Mucosa of stomach (tissue), 1 donor: ENCODE data around the gene SKIL.

ENCODE experiments used
- H3K27me3 ChIP-seq: one replicate; pipeline ENCODE4 v1.7.0; 2013; ENCODE audit warnings: mild to moderate bottlenecking, low read length; ENCODE audit not compliant: control insufficient read depth, insufficient read depth
- H3K36me3 ChIP-seq: one replicate; pipeline ENCODE4 v1.7.0; 2013; ENCODE audit warnings: low read length; ENCODE audit not compliant: control insufficient read depth, insufficient read depth
- H3K4me1 ChIP-seq: one replicate; pipeline ENCODE4 v1.7.0; 2013; ENCODE audit warnings: mild to moderate bottlenecking, low read length; ENCODE audit not compliant: control insufficient read depth, insufficient read depth
- H3K4me3 ChIP-seq: one replicate; pipeline ENCODE4 v1.7.0; 2013; ENCODE audit warnings: low read length
- H3K9ac ChIP-seq: one replicate; pipeline ENCODE4 v1.7.0; 2013; ENCODE audit warnings: mild to moderate bottlenecking, low read length, moderate library complexity
- H3K9me3 ChIP-seq: one replicate; pipeline ENCODE4 v1.7.0; 2013; ENCODE audit warnings: mild to moderate bottlenecking, low read length, moderate library complexity; ENCODE audit not compliant: control insufficient read depth
- donor health status: Pancreatic carcinoma.

The SKIL gene

GRCh38 chr3:170372190-170372879 is 14.8 kb downstream of the SKIL start:
- Histone ChIP-seq H3K4me1 (no peaks in the 10 kb centered on the region), H3K9me3 (no peaks in the 10 kb centered on the region), H3K4me3 (no peak overlapping the region), H3K36me3 (no peaks in the 10 kb centered on the region), H3K9ac (no peak overlapping the region), H3K27me3 (no peaks in the 10 kb centered on the region)

- no peaks in the 10 kb centered on the region for H3K9me3 ChIP-seq
- no peaks in the 10 kb centered on the region for H3K27me3 ChIP-seq
- no peaks in the 10 kb centered on the region for H3K4me1 ChIP-seq
- H3K4me3 ChIP-seq, result no peak overlapping the region
- no peaks in the 10 kb centered on the region for H3K36me3 ChIP-seq
- no peak overlapping the region for H3K9ac ChIP-seq
Observed at GRCh38 chr3:170383567-170383966, 26.1 kb downstream of the SKIL start.

DNA sequence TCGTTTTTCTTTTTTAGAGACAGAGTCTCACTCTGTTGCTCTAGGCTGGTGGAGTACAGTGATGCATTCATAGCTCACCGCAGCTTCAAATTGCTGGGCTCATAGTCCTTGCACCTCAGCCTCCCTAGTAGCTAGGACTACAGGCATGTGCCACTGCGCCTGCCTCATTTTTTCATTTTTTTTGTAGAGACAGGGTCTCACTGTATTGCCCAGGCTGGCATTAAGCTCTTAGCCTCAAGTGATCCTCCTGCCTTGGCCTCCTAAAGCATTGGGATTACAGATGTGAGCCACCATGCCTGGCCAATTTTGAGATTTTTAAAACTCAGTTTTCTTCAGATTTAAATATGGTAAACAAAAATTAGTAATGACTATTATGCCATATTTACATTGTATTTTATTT is 29.0 kb downstream of the SKIL start:
- H3K4me1 ChIP-seq, result no peaks in the 10 kb centered on the region
- H3K9ac ChIP-seq, result no peak overlapping the region
- H3K9me3 ChIP-seq, result no peaks in the 10 kb centered on the region
- H3K36me3 ChIP-seq, result no peaks in the 10 kb centered on the region
- no peak overlapping the region for H3K4me3 ChIP-seq
- no peaks in the 10 kb centered on the region for H3K27me3 ChIP-seq

DNA sequence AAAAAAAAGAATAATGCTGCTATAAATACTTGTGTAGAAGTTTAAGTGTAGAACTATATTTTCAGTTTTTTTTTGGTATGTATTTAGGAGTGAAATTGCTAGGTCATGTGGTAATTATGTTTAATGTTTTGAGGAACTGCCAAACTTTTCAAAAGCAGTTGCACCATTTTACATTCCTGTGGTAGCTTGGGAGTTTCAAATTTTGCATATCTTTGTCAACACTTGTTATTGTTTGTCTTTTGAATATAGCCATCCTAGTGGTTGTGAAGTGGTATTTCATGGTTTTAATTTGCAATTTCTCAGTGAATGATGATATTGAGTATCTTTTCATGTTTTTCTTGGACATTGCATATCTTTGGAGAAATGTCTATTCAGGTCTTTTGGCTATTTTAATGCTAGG is 30.4 kb downstream of the SKIL start:
- Histone ChIP-seq H3K36me3 (no peaks in the 10 kb centered on the region), H3K4me3 (no peak overlapping the region), H3K27me3 (no peaks in the 10 kb centered on the region), H3K9me3 (no peaks in the 10 kb centered on the region), H3K9ac (no peak overlapping the region), H3K4me1 (no peaks in the 10 kb centered on the region)

- no peaks in the 10 kb centered on the region for H3K36me3 ChIP-seq
Observed at GRCh38 chr3:170391108-170391507, 33.6 kb downstream of the SKIL start.

DNA sequence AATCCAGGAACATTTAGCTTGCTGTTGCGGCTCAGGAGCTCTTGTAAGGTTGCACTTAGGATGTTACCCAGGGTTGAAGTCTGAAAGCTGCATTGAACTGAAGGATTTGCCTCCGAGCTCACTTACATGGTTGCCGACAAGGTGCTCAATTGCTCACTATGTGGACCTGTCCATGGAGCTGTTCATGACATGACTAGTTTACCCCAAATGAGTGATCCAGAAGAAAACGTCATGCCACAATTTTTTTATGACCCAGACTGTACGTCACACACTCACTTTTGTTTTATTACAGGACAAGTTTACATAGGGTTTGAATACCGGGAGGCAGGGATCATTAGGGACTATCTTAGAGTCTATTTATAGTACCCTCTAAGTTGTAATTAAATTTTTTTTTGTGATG is 40.2 kb downstream of the SKIL start:
- Histone ChIP-seq H3K9me3 (no peaks in the 10 kb centered on the region), H3K4me3 (no peak overlapping the region), H3K27me3 (no peaks in the 10 kb centered on the region), H3K36me3 (no peaks in the 10 kb centered on the region), H3K9ac (no peak overlapping the region), H3K4me1 (no peaks in the 10 kb centered on the region)

More at GRCh38 chr3:170391108-170391507, 33.6 kb downstream of the SKIL start:
- no peaks in the 10 kb centered on the region for H3K4me1 ChIP-seq
- H3K4me3 ChIP-seq, result no peak overlapping the region
- H3K9ac ChIP-seq, result no peak overlapping the region
- H3K9me3 ChIP-seq, result no peaks in the 10 kb centered on the region
- H3K27me3 ChIP-seq, result no peaks in the 10 kb centered on the region

- Histone ChIP-seq H3K36me3 (no peaks in the 10 kb centered on the region), H3K4me3 (no peak overlapping the region), H3K27me3 (no peaks in the 10 kb centered on the region), H3K4me1 (no peaks in the 10 kb centered on the region), H3K9ac (no peak overlapping the region), H3K9me3 (no peaks in the 10 kb centered on the region)
Observed at GRCh38 chr3:170405101-170405500, 47.6 kb downstream of the SKIL start.

DNA sequence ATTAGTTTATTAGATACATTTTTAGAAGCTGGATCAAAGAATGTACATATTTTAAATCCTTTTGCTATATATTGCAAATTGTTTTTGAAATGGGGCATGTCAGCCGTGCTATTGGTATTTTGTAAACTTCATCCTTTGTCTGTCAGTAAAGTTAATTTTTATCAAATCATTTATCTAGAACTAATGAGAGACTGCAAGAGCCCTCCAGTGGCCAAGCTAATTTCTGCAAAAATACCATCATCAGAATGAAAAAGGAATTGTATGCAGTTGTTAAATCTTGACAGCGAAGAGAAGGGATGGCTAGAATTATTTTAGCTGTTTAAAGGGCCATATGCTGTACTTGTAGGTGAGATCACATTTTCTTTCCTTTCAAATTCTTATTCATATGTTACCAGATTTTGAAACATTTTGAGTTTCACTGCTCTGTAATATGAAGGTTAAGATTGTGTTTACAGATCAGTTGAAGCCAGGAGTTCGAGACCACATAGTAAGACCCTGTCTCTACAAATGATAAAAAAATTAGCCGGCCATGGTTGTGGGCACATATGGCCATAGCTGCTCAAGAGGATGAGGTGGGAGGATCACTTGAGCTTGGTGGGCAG is 53.0 kb downstream of the SKIL start:
- Histone ChIP-seq H3K4me1 (no peaks in the 10 kb centered on the region), H3K9ac (no peak overlapping the region), H3K27me3 (no peaks in the 10 kb centered on the region), H3K4me3 (no peak overlapping the region), H3K36me3 (no peaks in the 10 kb centered on the region), H3K9me3 (no peaks in the 10 kb centered on the region)

- no peak overlapping the region for H3K4me3 ChIP-seq
- no peaks in the 10 kb centered on the region for H3K4me1 ChIP-seq
- H3K9me3 ChIP-seq, result no peaks in the 10 kb centered on the region
- no peak overlapping the region for H3K9ac ChIP-seq
- no peaks in the 10 kb centered on the region for H3K36me3 ChIP-seq
- peaks cover 2% of the 10 kb centered on the region for H3K27me3 ChIP-seq
Observed at GRCh38 chr3:170413291-170413690, 55.8 kb downstream of the SKIL start.

DNA sequence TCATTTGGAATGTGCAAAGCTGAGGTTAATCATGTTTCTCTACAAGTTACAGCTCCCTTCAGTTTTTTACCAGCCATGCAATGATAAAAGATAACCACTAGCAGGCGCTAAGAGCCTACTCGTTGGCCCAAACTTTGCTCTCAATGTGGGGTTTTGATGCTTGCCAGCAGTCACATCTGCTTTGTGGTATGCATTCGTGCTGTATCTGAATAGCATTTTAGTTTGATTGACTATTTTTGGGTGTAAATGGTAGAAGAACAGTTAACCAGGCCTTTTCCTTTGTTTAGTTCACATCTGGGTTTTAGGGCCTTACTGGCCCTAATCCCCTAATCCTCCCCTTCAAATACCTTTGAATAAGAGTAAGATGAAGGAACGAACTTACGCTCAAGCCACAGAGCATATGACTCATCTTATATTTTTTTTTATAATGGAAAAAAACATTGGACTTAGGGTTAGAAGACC is 56.7 kb downstream of the SKIL start:
- Histone ChIP-seq H3K4me3 (no peak overlapping the region), H3K9me3 (no peaks in the 10 kb centered on the region), H3K9ac (no peak overlapping the region), H3K4me1 (peaks cover 5% of the 10 kb centered on the region), H3K36me3 (no peaks in the 10 kb centered on the region), H3K27me3 (peaks cover 11% of the 10 kb centered on the region)

GRCh38 chr3:170417090-170417489 is 59.6 kb downstream of the SKIL start:
- Histone ChIP-seq H3K4me3 (no peak overlapping the region), H3K9ac (no peak overlapping the region), H3K36me3 (no peaks in the 10 kb centered on the region), H3K4me1 (peaks cover 10% of the 10 kb centered on the region), H3K27me3 (peaks cover 27% of the 10 kb centered on the region), H3K9me3 (no peaks in the 10 kb centered on the region)

DNA sequence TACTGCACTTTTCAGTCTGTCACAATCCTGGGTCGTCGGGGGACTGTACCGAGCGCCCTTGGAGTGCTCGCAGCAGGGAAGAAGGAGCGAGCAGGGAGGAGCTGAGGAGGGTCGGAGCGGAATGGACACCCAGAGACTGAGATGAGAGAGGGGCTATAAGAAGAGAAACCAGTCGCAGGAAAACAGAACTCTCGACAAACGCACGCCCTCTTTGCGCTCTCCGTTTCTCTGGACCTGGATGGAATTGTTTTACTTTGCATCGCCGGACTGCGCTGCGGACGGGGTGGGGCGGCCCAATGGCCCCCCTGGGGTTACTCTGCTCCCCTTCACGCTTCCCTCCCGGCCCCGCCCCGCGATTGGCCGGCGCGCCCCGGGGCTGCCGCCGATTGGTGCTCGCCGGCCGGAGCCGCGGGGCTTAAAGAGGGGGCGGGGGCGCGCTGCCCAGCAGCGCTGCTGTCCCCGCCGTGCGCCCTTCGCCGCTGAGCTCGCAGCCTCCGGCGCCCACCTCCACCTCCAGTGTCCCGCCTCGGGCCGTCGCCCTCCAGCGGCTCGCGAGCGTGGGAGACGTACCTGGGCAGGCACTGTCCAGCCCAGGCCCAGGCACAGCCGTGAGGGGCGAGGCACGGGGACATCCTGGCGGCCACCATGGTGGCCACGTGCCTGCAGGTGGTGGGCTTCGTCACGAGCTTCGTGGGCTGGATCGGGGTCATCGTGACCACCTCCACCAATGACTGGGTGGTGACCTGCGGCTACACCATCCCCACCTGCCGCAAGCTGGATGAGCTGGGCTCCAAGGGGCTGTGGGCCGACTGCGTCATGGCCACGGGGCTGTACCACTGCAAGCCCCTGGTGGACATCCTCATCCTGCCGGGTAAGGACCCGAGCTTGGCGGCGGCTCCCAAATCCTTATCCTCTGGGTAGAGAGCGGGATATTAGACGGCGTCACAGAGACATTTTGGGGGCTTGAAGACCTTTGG is 61.2 kb downstream of the SKIL start, which contains the start of gene CLDN11:
CLDN11 (plus strand) TSS at position 447 of the 977 bp plus-strand sequence; CDS start at position 646, 199 bp downstream.
- H3K9ac ChIP-seq, result peak within 1 kb of the TSS; percentile 29
- no peaks in the 10 kb centered on the region for H3K9me3 ChIP-seq
- H3K27me3 ChIP-seq, result peaks cover 27% of the 10 kb centered on the region
- H3K4me3 ChIP-seq, result peak within 1 kb of the TSS; percentile 44
- H3K36me3 ChIP-seq, result no peaks in the 10 kb centered on the region
- H3K4me1 ChIP-seq, result peaks cover 10% of the 10 kb centered on the region
